GM19324 (cell line): ENCODE measurements around the gene RAPGEF5.

Source experiments
- ATAC-seq: cut with Tn5 transposase; IDR thresholded peaks from one replicate; pipeline ENCODE4 v1.9.1; 2021; ENCODE audit warnings: mild to moderate bottlenecking, moderate library complexity; ENCODE audit not compliant: unreplicated experiment, low FRiP score

The RAPGEF5 gene

GRCh38 chr7:22318376-22318775, 38.6 kb downstream of the RAPGEF5 start:
- ATAC-seq, result no peak

- ATAC-seq, result no peak
Observed at GRCh38 chr7:22317632-22318031, 39.3 kb downstream of the RAPGEF5 start.

- ATAC-seq, result no peak
Observed at GRCh38 chr7:22316914-22317313, 40.0 kb downstream of the RAPGEF5 start.

- no peak for ATAC-seq
Observed at GRCh38 chr7:22307816-22308215, 49.1 kb downstream of the RAPGEF5 start.

- ATAC-seq, result no peak
Observed at GRCh38 chr7:22305706-22306105, 51.2 kb downstream of the RAPGEF5 start.

- ATAC-seq, result no peak
Observed at GRCh38 chr7:22302951-22303423, 54.0 kb downstream of the RAPGEF5 start.

GRCh38 chr7:22302193-22302592, 54.8 kb downstream of the RAPGEF5 start:
- no peak for ATAC-seq

GRCh38 chr7:22301790-22302189, 55.2 kb downstream of the RAPGEF5 start:
- no peak for ATAC-seq

GRCh38 chr7:22300839-22301238, 56.1 kb downstream of the RAPGEF5 start:
- ATAC-seq, result no peak

- ATAC-seq, result no peak
Observed at GRCh38 chr7:22296916-22297315, 60.0 kb downstream of the RAPGEF5 start.

- no peak for ATAC-seq
Observed at GRCh38 chr7:22296265-22296566, 60.7 kb downstream of the RAPGEF5 start.

- no peak for ATAC-seq
Observed at GRCh38 chr7:22295402-22296264, 61.3 kb downstream of the RAPGEF5 start.

- no peak for ATAC-seq
Observed at GRCh38 chr7:22292531-22292930, 64.4 kb downstream of the RAPGEF5 start.

GRCh38 chr7:22291977-22292376, 65.0 kb downstream of the RAPGEF5 start:
- ATAC-seq, result no peak

- no peak for ATAC-seq
Observed at GRCh38 chr7:22288202-22288601, 68.8 kb downstream of the RAPGEF5 start.

- no peak for ATAC-seq
Observed at GRCh38 chr7:22287412-22287811, 69.5 kb downstream of the RAPGEF5 start.

- no peak for ATAC-seq
Observed at GRCh38 chr7:22286436-22286835, 70.5 kb downstream of the RAPGEF5 start.

GRCh38 chr7:22281481-22281880, 75.5 kb downstream of the RAPGEF5 start:
- no peak for ATAC-seq

GRCh38 chr7:22280031-22280430, 76.9 kb downstream of the RAPGEF5 start:
- no peak for ATAC-seq

GRCh38 chr7:22278660-22279059, 78.3 kb downstream of the RAPGEF5 start:
- no peak for ATAC-seq

GRCh38 chr7:22277375-22277774, 79.6 kb downstream of the RAPGEF5 start:
- ATAC-seq, result no peak

- no peak for ATAC-seq
Observed at GRCh38 chr7:22275661-22276060, 81.3 kb downstream of the RAPGEF5 start.
